Measurements from ENCODE around the gene HEPN1. TPM values are rescaled to one million over a fixed set of nuclear protein-coding genes. Genes with fewer than 3 reads are reported as not detected.
A peak's percentile ranks its signal among the peaks of the same experiment; 100 is the strongest.

Gene HEPN1
- total RNA-seq, 1 donor = not detected

DNA sequence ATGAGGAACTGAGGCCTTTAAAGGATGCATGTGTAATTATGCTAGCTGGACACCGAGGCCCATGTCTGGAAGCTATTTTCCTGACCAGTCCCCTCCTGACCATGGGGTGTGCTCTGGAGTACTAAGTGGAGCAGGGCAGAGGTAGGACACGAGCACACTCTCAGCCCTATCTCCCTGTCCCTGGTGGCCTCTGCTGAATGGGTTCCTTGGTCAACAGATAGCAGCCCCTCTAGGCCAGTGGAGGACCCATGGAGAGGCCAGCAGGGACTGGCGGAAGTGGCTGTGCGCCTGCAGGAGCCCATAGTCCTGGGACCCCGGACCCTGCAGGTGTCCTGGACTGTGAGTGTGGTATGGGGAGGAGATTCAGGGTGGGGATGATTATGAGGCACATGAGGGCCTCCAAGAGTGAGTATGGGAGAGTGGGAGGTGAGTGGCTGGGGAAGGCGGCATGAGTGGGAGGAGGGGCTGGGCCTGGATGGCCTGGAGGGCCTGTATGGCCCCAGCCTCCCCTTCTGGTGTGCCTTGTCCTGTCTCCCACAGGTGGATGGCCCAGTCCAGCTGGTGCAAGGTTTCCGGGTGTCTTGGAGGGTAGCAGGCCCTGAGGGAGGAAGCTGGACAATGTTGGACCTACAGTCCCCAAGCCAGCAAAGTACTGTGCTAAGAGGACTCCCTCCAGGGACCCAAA, 44.3 kb upstream of the HEPN1 start:
- TF ChIP-seq, protein P1, sequence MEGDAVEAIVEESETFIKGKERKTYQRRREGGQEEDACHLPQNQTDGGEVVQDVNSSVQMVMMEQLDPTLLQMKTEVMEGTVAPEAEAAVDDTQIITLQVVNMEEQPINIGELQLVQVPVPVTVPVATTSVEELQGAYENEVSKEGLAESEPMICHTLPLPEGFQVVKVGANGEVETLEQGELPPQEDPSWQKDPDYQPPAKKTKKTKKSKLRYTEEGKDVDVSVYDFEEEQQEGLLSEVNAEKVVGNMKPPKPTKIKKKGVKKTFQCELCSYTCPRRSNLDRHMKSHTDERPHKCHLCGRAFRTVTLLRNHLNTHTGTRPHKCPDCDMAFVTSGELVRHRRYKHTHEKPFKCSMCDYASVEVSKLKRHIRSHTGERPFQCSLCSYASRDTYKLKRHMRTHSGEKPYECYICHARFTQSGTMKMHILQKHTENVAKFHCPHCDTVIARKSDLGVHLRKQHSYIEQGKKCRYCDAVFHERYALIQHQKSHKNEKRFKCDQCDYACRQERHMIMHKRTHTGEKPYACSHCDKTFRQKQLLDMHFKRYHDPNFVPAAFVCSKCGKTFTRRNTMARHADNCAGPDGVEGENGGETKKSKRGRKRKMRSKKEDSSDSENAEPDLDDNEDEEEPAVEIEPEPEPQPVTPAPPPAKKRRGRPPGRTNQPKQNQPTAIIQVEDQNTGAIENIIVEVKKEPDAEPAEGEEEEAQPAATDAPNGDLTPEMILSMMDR (IDR thresholded peaks at IDR 0.05; ENCODE audit: insufficient read depth, low read length) = no peak
- DNase-seq (ENCODE audit: low read depth) = no peak
- no peak overlapping the region for H3K4me3 ChIP-seq (ENCODE audit: low read depth, low read length)

DNA sequence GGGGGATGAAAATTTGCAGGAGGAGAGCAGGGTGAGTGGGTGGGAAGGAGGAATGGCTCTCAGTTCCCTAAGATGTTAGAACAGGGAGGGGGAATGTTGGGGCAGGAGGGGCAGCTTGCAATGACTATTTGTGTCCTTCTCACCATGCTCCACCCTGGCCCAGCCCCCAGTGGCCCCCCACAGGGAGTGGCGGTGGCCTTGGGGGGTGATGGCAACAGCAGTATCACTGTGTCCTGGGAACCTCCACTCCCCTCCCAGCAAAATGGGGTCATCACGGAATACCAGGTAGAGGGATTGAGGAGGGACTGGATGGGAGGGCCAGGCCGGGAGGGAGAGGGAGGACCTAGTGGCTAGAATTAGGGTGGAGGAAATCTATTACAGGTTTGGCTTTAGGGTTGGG, 43.6 kb upstream of the HEPN1 start:
- TF ChIP-seq, protein P1 (IDR thresholded peaks at IDR 0.05; ENCODE audit: insufficient read depth, low read length) = no peak
- peak overlapping the region; percentile 71 for H3K4me3 ChIP-seq (ENCODE audit: low read depth, low read length)
- no peak for DNase-seq (ENCODE audit: low read depth)

DNA sequence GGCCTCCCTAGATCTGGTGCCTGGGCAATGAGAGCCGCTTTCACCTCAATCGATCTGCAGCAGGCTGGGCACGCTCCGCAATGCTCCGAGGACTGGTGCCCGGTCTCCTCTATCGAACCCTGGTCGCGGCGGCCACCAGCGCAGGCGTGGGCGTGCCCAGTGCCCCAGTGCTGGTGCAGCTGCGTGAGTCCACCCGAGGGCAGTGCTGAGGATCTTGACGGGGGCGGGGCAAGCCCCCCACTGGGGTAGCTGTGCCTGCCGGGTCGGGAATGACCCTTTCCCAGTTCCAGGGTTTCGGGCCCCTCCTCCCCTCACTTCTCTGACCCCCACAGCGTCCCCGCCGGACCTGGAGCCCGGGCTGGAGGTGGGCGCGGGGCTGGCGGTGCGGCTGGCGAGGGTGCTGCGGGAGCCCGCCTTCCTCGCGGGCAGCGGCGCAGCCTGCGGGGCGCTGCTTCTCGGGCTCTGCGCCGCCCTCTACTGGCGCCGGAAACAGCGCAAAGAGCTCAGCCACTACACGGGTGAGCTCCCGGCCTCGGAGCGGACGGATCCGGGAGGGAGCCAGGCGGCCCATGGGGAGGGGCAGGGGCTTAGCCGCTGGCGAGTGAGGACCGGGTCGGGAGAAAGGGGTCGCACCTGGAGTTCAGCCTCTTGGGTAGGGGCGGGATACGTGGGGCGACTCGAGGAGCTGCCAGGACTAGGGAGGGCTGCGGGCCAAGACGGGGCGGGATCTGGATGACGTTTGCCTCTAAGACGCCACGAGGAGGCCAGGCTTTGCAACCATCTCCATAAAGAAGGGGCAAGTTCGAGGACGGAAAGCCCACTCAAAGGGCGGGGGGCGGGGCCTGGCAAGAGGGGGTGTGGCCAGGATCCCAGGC, 42.9 kb upstream of the HEPN1 start:
- peak overlapping the region; percentile 71 for H3K4me3 ChIP-seq (ENCODE audit: low read depth, low read length)
- TF ChIP-seq, protein P1 (IDR thresholded peaks at IDR 0.05; ENCODE audit: insufficient read depth, low read length) = peak; percentile 68
- DNase-seq (ENCODE audit: low read depth) = peak; percentile 96

DNA sequence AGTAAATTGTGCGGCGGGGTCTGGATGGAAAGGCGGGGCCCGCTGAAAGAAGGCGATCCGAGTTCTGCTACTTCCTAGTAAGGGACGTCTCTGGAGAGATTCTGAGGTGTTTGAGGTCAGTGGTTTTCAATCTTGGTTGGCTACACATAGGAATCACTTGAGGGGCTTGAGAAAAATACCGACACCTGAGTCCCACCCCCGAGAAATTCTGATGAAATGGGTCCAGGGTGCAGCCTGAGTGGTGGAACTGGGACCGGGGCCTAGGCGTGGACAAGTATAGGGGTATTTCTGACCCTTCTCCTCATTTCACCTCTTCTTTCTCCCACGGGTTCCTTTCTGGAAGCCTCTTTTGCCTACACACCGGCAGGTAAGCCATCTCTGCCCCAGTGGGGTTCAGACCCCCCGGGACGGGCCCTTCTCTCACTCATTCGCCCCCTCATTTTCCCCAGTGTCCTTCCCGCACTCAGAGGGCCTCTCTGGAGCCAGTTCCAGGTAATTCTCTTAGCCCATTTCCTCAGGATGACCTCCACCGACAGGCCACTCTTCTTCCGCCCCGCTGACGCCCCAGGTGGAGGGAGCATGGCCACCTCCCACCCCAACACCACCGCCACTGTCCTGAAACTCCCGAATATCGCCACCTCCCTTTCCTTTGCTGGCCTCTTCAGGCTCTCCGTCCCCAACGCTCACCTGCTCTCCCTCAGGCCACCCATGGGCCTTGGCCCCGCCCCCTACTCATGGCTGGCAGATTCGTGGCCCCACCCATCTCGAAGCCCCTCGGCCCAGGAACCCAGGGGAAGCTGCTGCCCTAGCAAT, 42.0 kb upstream of the HEPN1 start:
- no peak for DNase-seq (ENCODE audit: low read depth)
- H3K4me3 ChIP-seq (ENCODE audit: low read depth, low read length) = peak overlapping the region; percentile 71
- TF ChIP-seq, protein P1 (IDR thresholded peaks at IDR 0.05; ENCODE audit: insufficient read depth, low read length) = no peak

DNA sequence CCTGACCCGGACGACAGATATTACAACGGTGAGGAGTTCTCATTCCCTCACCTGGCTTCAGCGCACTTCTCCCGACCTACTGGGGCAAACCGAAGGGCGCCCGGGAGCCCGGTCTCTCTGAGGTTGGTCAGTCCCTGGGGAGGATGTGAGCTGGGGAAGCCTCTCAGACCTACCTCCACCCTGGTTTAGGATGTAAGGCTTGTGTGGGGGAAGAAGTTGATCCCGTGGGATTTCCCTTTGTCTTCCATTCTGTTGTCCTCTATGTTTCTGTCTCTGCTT, 41.5 kb upstream of the HEPN1 start:
- H3K4me3 ChIP-seq (ENCODE audit: low read depth, low read length) = peak overlapping the region; percentile 71
- TF ChIP-seq, protein P1 (IDR thresholded peaks at IDR 0.05; ENCODE audit: insufficient read depth, low read length) = no peak
- DNase-seq (ENCODE audit: low read depth) = no peak

DNA sequence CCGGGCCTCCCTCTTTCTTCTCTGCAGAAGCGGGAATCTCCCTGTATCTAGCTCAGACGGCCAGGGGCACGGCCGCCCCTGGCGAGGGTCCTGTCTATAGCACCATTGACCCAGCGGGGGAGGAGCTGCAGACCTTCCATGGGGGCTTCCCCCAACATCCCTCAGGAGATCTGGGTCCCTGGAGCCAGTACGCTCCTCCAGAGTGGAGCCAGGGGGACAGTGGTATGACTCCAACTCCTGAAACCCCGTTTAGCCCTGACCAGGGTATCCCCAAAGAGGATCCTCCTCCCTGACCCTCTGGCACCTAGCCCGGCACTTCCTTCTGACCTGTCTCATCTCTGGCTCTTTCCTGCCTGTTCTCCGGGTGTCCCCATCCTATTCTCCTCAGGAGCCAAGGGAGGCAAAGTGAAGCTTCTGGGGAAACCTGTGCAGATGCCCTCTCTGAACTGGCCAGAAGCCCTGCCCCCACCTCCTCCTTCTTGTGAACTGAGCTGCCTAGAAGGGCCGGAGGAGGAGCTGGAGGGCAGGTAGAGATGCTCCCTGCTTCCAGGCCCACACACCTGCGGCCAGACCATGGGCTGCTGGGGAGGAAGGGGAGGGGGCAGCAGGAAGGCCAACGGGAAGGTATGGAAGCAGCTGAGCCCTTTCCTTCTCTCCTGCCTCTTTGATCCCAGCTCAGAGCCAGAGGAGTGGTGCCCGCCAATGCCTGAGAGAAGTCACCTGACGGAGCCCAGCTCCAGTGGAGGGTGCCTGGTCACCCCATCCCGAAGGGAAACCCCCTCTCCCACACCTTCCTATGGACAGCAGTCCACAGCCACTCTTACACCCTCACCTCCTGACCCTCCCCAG, 40.9 kb upstream of the HEPN1 start:
- H3K4me3 ChIP-seq (ENCODE audit: low read depth, low read length) = no peak overlapping the region
- TF ChIP-seq, protein P1 (IDR thresholded peaks at IDR 0.05; ENCODE audit: insufficient read depth, low read length) = no peak
- DNase-seq (ENCODE audit: low read depth) = no peak

Data from fibroblast of the aortic adventitia (primary cell).